Colonic mucosa (tissue), 4 donors: Measurements from ENCODE around the gene GTPBP1. TPM values are rescaled to one million over a fixed set of nuclear protein-coding genes. Genes with fewer than 3 reads are reported as not detected.

Experiments
- DNase-seq: peaks from one replicate; pipeline ENCODE4 v3.0.0-alpha.2; 2020
- H3K27ac ChIP-seq: fragments of 200-600 bp; one replicate; pipeline ENCODE4 v1.8.0; 2021
- H3K27me3 ChIP-seq: fragments of 200-600 bp; one replicate; pipeline ENCODE4 v1.8.0; 2021
- H3K36me3 ChIP-seq: fragments of 200-600 bp; one replicate; pipeline ENCODE4 v1.8.0; 2021
- H3K4me1 ChIP-seq: fragments of 200-600 bp; one replicate; pipeline ENCODE4 v1.8.0; 2021; ENCODE audit warnings: mild to moderate bottlenecking
- H3K4me3 ChIP-seq: fragments of 200-600 bp; one replicate; pipeline ENCODE4 v1.8.0; 2021
- H3K9ac ChIP-seq, 2 donors: one replicate each; pipeline ENCODE4 v1.7.0; 2013; ENCODE audit warnings: control low read depth in 2 of 2, low read depth in 2 of 2, low read length in 2 of 2
- H3K9me3 ChIP-seq: fragments of 200-600 bp; one replicate; pipeline ENCODE4 v1.8.0; 2021
- CTCF ChIP-seq: fragments of 200-600 bp; IDR thresholded peaks from one replicate; pipeline ENCODE4 v1.8.0; 2022; ENCODE audit warnings: antibody characterized with exemption, mild to moderate bottlenecking
- intact Hi-C: fragments of 100-400 bp; cut with DNase I; formaldehyde crosslinking; loops from one replicate; pipeline ENCODE4 v1.14.1; 2022
- total RNA-seq, 2 donors: library from RNA; stranded (reverse); fragmentation: NEBNext Ultra II Directional in 1 of 2; extraction: Animal tissue kit (Norgen Biotek cat#: 25700) in 1 of 2; gene quantifications; one replicate each; pipeline ENCODE4 v1.2.1, GENCODE V29; 2021
- donor health status: healthy.
- donor health status: DM: no; HTN: no; CAD: no.
- donor health status: DM: no; HTN: no; CAD: no.

The GTPBP1 gene
- total RNA-seq, 2 donors from 2014 or later, result 64.6 to 65.6 TPM

GRCh38 chr22:38699784-38700183 lies 6.0 kb upstream of the GTPBP1 start:
- H3K27ac ChIP-seq, result peak overlapping the region; percentile 95
- peak overlapping the region; percentile 70 for H3K4me3 ChIP-seq
- H3K36me3 ChIP-seq, result no peaks in the 10 kb centered on the region
- H3K9me3 ChIP-seq, result no peaks in the 10 kb centered on the region
- DNase-seq, result peak; percentile 46
- peak overlapping the region; percentile 86 to 92 for H3K9ac ChIP-seq
- no peak for TF ChIP-seq CTCF
- no peaks in the 10 kb centered on the region for H3K27me3 ChIP-seq
- intact Hi-C loops, result no loop called here
- H3K4me1 ChIP-seq, result peaks cover 14% of the 10 kb centered on the region

- H3K36me3 ChIP-seq, result no peaks in the 10 kb centered on the region
- H3K9ac ChIP-seq, result peak overlapping the region; percentile 86 to 92
- peak; percentile 80 for DNase-seq
- H3K27ac ChIP-seq, result peak overlapping the region; percentile 95
- no peaks in the 10 kb centered on the region for H3K9me3 ChIP-seq
- intact Hi-C loops, result no loop called here
- H3K4me3 ChIP-seq, result peak overlapping the region; percentile 70
- H3K27me3 ChIP-seq, result no peaks in the 10 kb centered on the region
- peaks cover 18% of the 10 kb centered on the region for H3K4me1 ChIP-seq
- no peak for TF ChIP-seq CTCF
These were observed 5.4 kb upstream of the GTPBP1 start for GRCh38 chr22:38700270-38700788.

- Histone ChIP-seq H3K4me1 (peaks cover 18% of the 10 kb centered on the region), H3K36me3 (no peaks in the 10 kb centered on the region), H3K27me3 (no peaks in the 10 kb centered on the region), H3K27ac (peak within 1 kb of the TSS; percentile 95), H3K9me3 (no peaks in the 10 kb centered on the region), H3K9ac (peak within 1 kb of the TSS; percentile 86 to 92), H3K4me3 (peak within 1 kb of the TSS; percentile 70)
- peak; percentile 98 for DNase-seq
- no peak for TF ChIP-seq CTCF
- intact Hi-C loops, result no loop called here
These were observed 4.7 kb upstream of the GTPBP1 start, which contains the start of gene JOSD1 for GRCh38 chr22:38700789-38701628. Gene JOSD1 (minus strand): TSS chr22:38700943. CDS start chr22:38699987, 956 bp downstream.

- Histone ChIP-seq H3K27me3 (no peaks in the 10 kb centered on the region), H3K9ac (peak overlapping the region; percentile 33 to 75), H3K36me3 (no peaks in the 10 kb centered on the region), H3K9me3 (no peaks in the 10 kb centered on the region), H3K4me1 (peaks cover 16% of the 10 kb centered on the region), H3K27ac (peak overlapping the region; percentile 87), H3K4me3 (peak overlapping the region; percentile 25)
- DNase-seq, result no peak
- TF ChIP-seq CTCF, result no peak
- intact Hi-C loops, result no loop called here
These were observed 1.0 kb upstream of the GTPBP1 start for GRCh38 chr22:38704654-38705234.

- peaks cover 16% of the 10 kb centered on the region for H3K4me1 ChIP-seq
- DNase-seq, result peak; percentile 63
- intact Hi-C loops, result no loop called here
These were observed 557 bp downstream of the GTPBP1 start for GRCh38 chr22:38706101-38706900.

More at GRCh38 chr22:38706101-38706900, 557 bp downstream of the GTPBP1 start:
- Histone ChIP-seq H3K27ac (peak overlapping the region; percentile 98), H3K9me3 (no peaks in the 10 kb centered on the region), H3K4me3 (peak overlapping the region; percentile 97), H3K36me3 (no peaks in the 10 kb centered on the region), H3K27me3 (no peaks in the 10 kb centered on the region), H3K9ac (peak overlapping the region; percentile 70 to 97)
- TF ChIP-seq CTCF, result no peak
